Measurements from ENCODE around the gene NCKAP5. TPM values are rescaled to one million over a fixed set of nuclear protein-coding genes. Genes with fewer than 3 reads are reported as not detected.

NCKAP5 gene
- total RNA-seq, 4 donors from 2014 or later: 2.7 to 11.7 (median 5.6) TPM

DNA sequence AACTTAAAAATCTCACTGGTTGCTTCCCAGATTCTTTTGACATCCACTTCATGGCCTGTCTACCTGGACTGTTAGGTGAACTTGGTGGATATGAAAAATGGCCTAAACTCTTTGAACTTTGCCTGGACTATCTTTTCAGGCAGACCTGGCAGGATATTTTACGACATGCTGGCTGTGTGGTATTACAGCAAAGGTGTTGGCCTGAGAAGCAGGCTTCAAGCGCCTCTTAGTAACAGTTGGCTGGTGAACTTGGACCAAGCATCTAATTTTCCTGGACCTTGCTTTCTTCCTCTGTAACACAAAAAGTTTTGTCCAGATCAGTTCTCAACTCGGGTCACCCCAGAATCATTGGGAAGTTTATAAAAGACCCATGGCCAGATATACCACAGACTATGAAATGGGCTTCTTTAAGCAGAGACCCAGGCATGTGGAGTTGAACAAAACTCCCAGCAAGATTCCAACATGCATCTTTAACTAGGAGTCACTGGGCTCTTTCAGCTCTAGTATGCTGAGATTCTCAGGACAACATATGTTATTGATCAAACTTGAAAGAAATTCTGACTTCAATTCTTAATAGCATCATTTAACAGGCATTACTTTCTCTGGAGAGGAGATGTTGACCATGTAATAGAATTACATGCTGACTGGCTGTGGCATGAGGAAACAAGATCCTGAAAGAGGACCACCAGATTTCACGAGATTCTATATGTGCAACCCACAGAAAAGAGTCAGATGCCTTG, 902.7 kb downstream of the NCKAP5 start:
- peaks cover 0 to 27% (median 17%) of the 10 kb centered on the region in 4 donors for H3K4me1 ChIP-seq
- H3K4me3 ChIP-seq: no peak overlapping the region
- TF ChIP-seq EP300 (IDR thresholded peaks at IDR 0.05) (no peak), POLR2A (IDR thresholded peaks at IDR 0.05) (no peak), CTCF (IDR thresholded peaks at IDR 0.05) (no peak)
- H3K27ac ChIP-seq: no peak overlapping the region
- no peak for DNase-seq (ENCODE audit: low spot score in 2 of 2)
- peaks cover 3 to 33% of the 10 kb centered on the region in 2 donors for H3K27me3 ChIP-seq
- WGBS, 2 donors: 93% methylated on average over 4 of the region's 4 CpGs
- no peaks in the 10 kb centered on the region for H3K36me3 ChIP-seq
- H3K9me3 ChIP-seq: no peaks in the 10 kb centered on the region

GRCh38 chr2:132664096-132664495, 904.2 kb downstream of the NCKAP5 start:
- Histone ChIP-seq H3K27me3 (peaks cover 3 to 21% of the 10 kb centered on the region in 2 donors), H3K9me3 (no peaks in the 10 kb centered on the region), H3K4me3 (no peak overlapping the region), H3K4me1 (peaks cover 0 to 12% (median 6%) of the 10 kb centered on the region in 4 donors), H3K27ac (no peak overlapping the region), H3K36me3 (no peaks in the 10 kb centered on the region)
- TF ChIP-seq EP300 (IDR thresholded peaks at IDR 0.05): no peak
- no peak for TF ChIP-seq POLR2A (IDR thresholded peaks at IDR 0.05)
- TF ChIP-seq CTCF (IDR thresholded peaks at IDR 0.05): no peak
- 73 to 81% methylated on average over 2 of the region's 2 CpGs for WGBS, 2 donors
- no peak for DNase-seq (ENCODE audit: low spot score in 2 of 2)

GRCh38 chr2:132662732-132663131, 905.5 kb downstream of the NCKAP5 start:
- no peak for TF ChIP-seq CTCF (IDR thresholded peaks at IDR 0.05)
- no peak for TF ChIP-seq EP300 (IDR thresholded peaks at IDR 0.05)
- no peak for TF ChIP-seq POLR2A (IDR thresholded peaks at IDR 0.05)
- Histone ChIP-seq H3K4me1 (no peaks in the 10 kb centered on the region), H3K9me3 (no peaks in the 10 kb centered on the region), H3K27me3 (peaks cover 0 to 7% of the 10 kb centered on the region in 2 donors), H3K36me3 (no peaks in the 10 kb centered on the region), H3K4me3 (no peak overlapping the region), H3K27ac (no peak overlapping the region)
- WGBS, 2 donors: 34 to 46% methylated on average over 3 of the region's 3 CpGs
- DNase-seq (ENCODE audit: low spot score in 2 of 2): no peak

GRCh38 chr2:132659331-132659730, 908.9 kb downstream of the NCKAP5 start:
- H3K27me3 ChIP-seq: no peaks in the 10 kb centered on the region
- no peak for DNase-seq (ENCODE audit: low spot score in 2 of 2)
- no peak overlapping the region for H3K4me3 ChIP-seq
- H3K9me3 ChIP-seq: no peaks in the 10 kb centered on the region
- TF ChIP-seq POLR2A (IDR thresholded peaks at IDR 0.05) (no peak), EP300 (IDR thresholded peaks at IDR 0.05) (no peak), CTCF (IDR thresholded peaks at IDR 0.05) (no peak)
- H3K36me3 ChIP-seq: no peaks in the 10 kb centered on the region
- WGBS, 2 donors: 53 to 70% methylated on average over 3 of the region's 3 CpGs
- peaks cover 0 to 12% (median 0%) of the 10 kb centered on the region in 4 donors for H3K4me1 ChIP-seq
- H3K27ac ChIP-seq: no peak overlapping the region

DNA sequence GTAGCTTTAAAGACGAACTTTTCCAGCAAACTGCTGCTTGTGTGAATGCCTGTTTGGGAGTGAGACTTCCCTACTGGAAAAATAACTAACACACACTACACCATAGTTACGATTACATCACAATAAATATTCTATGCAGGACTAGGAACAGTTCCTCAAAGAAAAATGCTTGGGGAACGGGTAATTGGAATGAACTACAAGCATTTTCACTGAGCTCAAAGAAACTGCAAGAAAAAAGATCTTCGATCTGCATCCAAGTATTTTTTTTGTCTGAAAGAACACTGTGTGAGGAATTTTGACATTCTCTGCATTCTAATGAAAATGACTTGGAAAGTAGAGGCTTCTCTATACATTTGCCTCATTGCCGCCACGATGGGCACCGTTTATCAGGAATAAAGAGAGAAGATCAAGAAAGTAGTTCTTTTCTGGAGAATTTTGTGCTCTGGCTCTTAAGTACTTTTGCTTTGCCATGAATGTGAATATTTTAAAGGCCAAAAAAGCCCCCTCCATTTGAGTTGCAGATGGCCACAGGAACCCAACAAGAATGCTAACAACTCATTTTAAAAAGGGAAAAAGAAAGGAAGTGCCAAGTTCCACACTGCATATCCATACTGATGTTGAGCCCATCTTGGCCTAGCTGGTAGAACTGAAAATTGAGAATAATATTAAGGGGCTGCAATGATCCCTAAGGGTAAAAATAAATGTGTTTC, 911.8 kb downstream of the NCKAP5 start:
- no peak overlapping the region for H3K4me3 ChIP-seq
- H3K36me3 ChIP-seq: no peaks in the 10 kb centered on the region
- WGBS, 2 donors: 22 to 30% methylated on average over 7 of the region's 7 CpGs
- peak in 1 of 2 donors; percentile 30 for TF ChIP-seq EP300 (IDR thresholded peaks at IDR 0.05)
- no peak for TF ChIP-seq POLR2A (IDR thresholded peaks at IDR 0.05)
- no peak for TF ChIP-seq CTCF (IDR thresholded peaks at IDR 0.05)
- no peaks in the 10 kb centered on the region for H3K27me3 ChIP-seq
- H3K9me3 ChIP-seq: no peaks in the 10 kb centered on the region
- peak overlapping the region in 2 of 4 donors; percentile 18 to 63 for H3K27ac ChIP-seq
- DNase-seq (ENCODE audit: low spot score in 2 of 2): no peak
- peaks cover 0 to 12% (median 0%) of the 10 kb centered on the region in 4 donors for H3K4me1 ChIP-seq
